K562 (cell line): ENCODE measurements around the gene MESP1. TPM values are rescaled to one million over a fixed set of nuclear protein-coding genes. Genes with fewer than 3 reads are reported as not detected.

Experiments used
- ATAC-seq: fragments of 200-7000 bp; cut with Tn5 transposase; 3 replicates; pipeline ENCODE4 v1.9.1; 2020; ENCODE audit warnings: moderate library complexity
- BruUV-seq: library from RNA; stranded (reverse); fragments of 400-500 nt; replicated peaks from 2 replicates; lab custom pipeline; 2021; lab: Mats Ljungman, UMichigan
- CTCF ChIA-PET: fragments of 300-600 bp; formaldehyde crosslinking; extraction: SDS; loops from one replicate; lab custom pipeline; 2021; ENCODE audit warnings: low intra/inter-chr PET ratio; lab: Yijun Ruan, JAX
- POLR2A ChIA-PET: fragments of 300-600, 350-650 bp; sonication (Branson Sonifier 250); formaldehyde crosslinking; extraction: SDS; loops from one replicate; lab custom pipeline; 2021; ENCODE audit warnings: antibody characterized with exemption, inconsistent platforms; lab: Yijun Ruan, JAX
- DNase-seq, 4 experiments: peaks; one replicate each; pipeline versions ENCODE4 v3.0.0 to v3.0.0-alpha.2; 2011 to 2018; ENCODE audit warnings: low spot score in 3 of 4, mixed read lengths in 3 of 4; ENCODE audit errors: extremely low read depth in 1 of 4
- FAIRE-seq: peaks from 2 replicates; lab custom pipeline; 2011; peaks lifted over from hg19 to GRCh38; lab: Jason Lieb, UNC
- H2AFZ ChIP-seq: 2 replicates; pipeline ENCODE4 v1.6.0; 2011; ENCODE audit warnings: low read depth, low read length, control low read depth, inconsistent platforms
- H3K27ac ChIP-seq: fragments of 200-600 bp; 3 replicates; pipeline ENCODE4 v1.8.0; 2011; ENCODE audit warnings: low read depth, mild to moderate bottlenecking, control low read depth, inconsistent platforms, low read length, moderate library complexity, mixed read lengths; ENCODE audit errors: extremely low read depth
- H3K27me3 ChIP-seq, 2 experiments: fragments of 300-600 bp in 1 of 2; 2 replicates in 1 of 2; 3 replicates in 1 of 2; pipeline versions ENCODE4 v1.6.0 to v1.8.0; 2011; ENCODE audit warnings: inconsistent platforms in 2 of 2, low read length in 2 of 2, mild to moderate bottlenecking in 1 of 2, mixed read lengths in 1 of 2, moderate library complexity in 1 of 2; ENCODE audit not compliant: control insufficient read depth in 2 of 2, insufficient read depth in 2 of 2
- H3K36me3 ChIP-seq: fragments of 300-600 bp; 3 replicates; pipeline ENCODE4 v1.8.0; 2011; ENCODE audit warnings: mild to moderate bottlenecking, low read length, inconsistent platforms; ENCODE audit not compliant: control insufficient read depth, insufficient read depth
- H3K4me1 ChIP-seq, 2 experiments: fragments of 200-600 bp in 1 of 2; replicated peaks in 1 of 2; 2 replicates in 1 of 2; 3 replicates in 1 of 2; pipeline versions ENCODE4 v1.5.1 to v1.8.0; 2011; ENCODE audit warnings: inconsistent platforms in 2 of 2, low read length in 2 of 2, mild to moderate bottlenecking in 1 of 2, mixed read lengths in 1 of 2, moderate library complexity in 1 of 2; ENCODE audit not compliant: control insufficient read depth in 2 of 2, insufficient read depth in 2 of 2
- H3K4me2 ChIP-seq: 2 replicates; pipeline ENCODE4 v1.6.1; 2011; ENCODE audit warnings: low read length, control low read depth, inconsistent platforms, mixed read lengths; ENCODE audit not compliant: insufficient read depth
- H3K4me3 ChIP-seq: fragments of 200-600 bp; sonication (generic), shearing (Covaris generic); 2 replicates; pipeline ENCODE4 v1.5.1; 2016; ENCODE audit warnings: control low read depth, inconsistent platforms
- H3K79me2 ChIP-seq: fragments of 200-600 bp; 3 replicates; pipeline ENCODE4 v1.8.0; 2011; ENCODE audit warnings: low read length, inconsistent platforms; ENCODE audit not compliant: control insufficient read depth, insufficient read depth
- H3K9ac ChIP-seq, 2 experiments: 2 replicates each; pipeline versions ENCODE4 v1.6.0 to v1.6.1; 2011; ENCODE audit warnings: low read depth in 2 of 2, low read length in 2 of 2, control low read depth in 1 of 2, inconsistent platforms in 1 of 2, mild to moderate bottlenecking in 1 of 2, mixed read lengths in 1 of 2; ENCODE audit not compliant: insufficient read depth in 1 of 2
- H3K9me1 ChIP-seq: one replicate; pipeline ENCODE4 v1.6.0; 2011; ENCODE audit warnings: inconsistent platforms, mild to moderate bottlenecking, low read length, moderate library complexity; ENCODE audit not compliant: control insufficient read depth, insufficient read depth
- H3K9me3 ChIP-seq: replicated peaks from 2 replicates; pipeline ENCODE4 v1.5.1; 2011; ENCODE audit warnings: low read depth, low read length, inconsistent platforms; ENCODE audit not compliant: control insufficient read depth, insufficient read depth
- H4K20me1 ChIP-seq: replicated peaks from 2 replicates; pipeline ENCODE4 v1.6.1; 2011; ENCODE audit warnings: low read length, inconsistent platforms, mixed read lengths; ENCODE audit not compliant: control insufficient read depth, insufficient read depth
- ERF ChIP-seq: fragments of 450-650 bp; formaldehyde crosslinking; IDR thresholded peaks from 2 replicates; pipeline ENCODE4 v1.4.0; 2020; ENCODE audit warnings: mild to moderate bottlenecking, mixed read lengths
- MEF2A ChIP-seq: IDR thresholded peaks from 2 replicates; pipeline ENCODE4 v1.6.1; 2011; ENCODE audit warnings: low read depth, mild to moderate bottlenecking, low read length, moderate library complexity; ENCODE audit not compliant: control insufficient read depth
- RBBP5 ChIP-seq: fragments of 200-600 bp; sonication (generic); IDR thresholded peaks from 2 replicates; pipeline ENCODE4 v1.6.1; 2012; ENCODE audit warnings: borderline replicate concordance, mild to moderate bottlenecking, low read length, control low read depth, inconsistent platforms; ENCODE audit not compliant: insufficient read depth, poor library complexity, severe bottlenecking
- ZNF551 ChIP-seq: fragments of 250-450 bp; sonication (Bioruptor Pico); IDR thresholded peaks from 2 replicates; pipeline ENCODE4 v1.5.0; 2021; ENCODE audit warnings: mild to moderate bottlenecking, moderate library complexity
- WGBS: fragments of 100-300 bp; shearing (Covaris generic); methylation state at CpG from one replicate; pipeline ENCODE4 v1.1.6; 2016; ENCODE audit warnings: low coverage, mixed read lengths; ENCODE audit not compliant: insufficient coverage; ENCODE audit errors: missing lambda C conversion rate; 5-methylcytosine and 5-hydroxymethylcytosine counted together
- in situ Hi-C: fragments of 300-500 bp; cut with MboI; formaldehyde crosslinking; loops from 4 replicates; pipeline ENCODE4 v1.15.0; 2018; ENCODE audit warnings: inconsistent platforms, mixed read lengths
- intact Hi-C: fragments of 100-400 bp; cut with micrococcal nuclease; formaldehyde crosslinking; loops from 2 replicates; pipeline ENCODE4 v1.14.2; 2022
- polyA plus RNA-seq, 8 experiments: library from polyadenylated mRNA; depleted of rRNA in 4 of 8; stranded (reverse) in 5 of 8; unstranded in 3 of 8; fragments of >200 nt; fragmentation: Nextera tagmentation in 2 of 8; fragmentation: Illumina TruSeq in 1 of 8; extraction: Ambion mirVana in 2 of 8; extraction: Trizol in 1 of 8; gene quantifications; 2 replicates each; pipeline versions ENCODE4 v1.2.1 to v1.2.3, GENCODE V29; 2011 to 2014; ENCODE audit warnings: inconsistent platforms in 1 of 8, missing spikeins in 1 of 8
- total RNA-seq, 7 experiments: library from RNA; depleted of rRNA in 6 of 7; stranded (reverse); fragments of >200 nt in 6 of 7; fragmentation: Illumina TruSeq in 2 of 7; extraction: Trizol in 2 of 7; gene quantifications; 2 replicates each; pipeline versions ENCODE4 v1.2.1 to v1.2.3, GENCODE V29; 2011 to 2021; ENCODE audit warnings: low replicate concordance in 1 of 7

MESP1 gene
- total and polyA plus RNA-seq, 9 of the 15 experiments (the other 6 are each of a cell fraction or from before 2014, with no cell fraction given) = 0.14 to 1.1 (median 0.36) TPM; not detected in 4

DNA sequence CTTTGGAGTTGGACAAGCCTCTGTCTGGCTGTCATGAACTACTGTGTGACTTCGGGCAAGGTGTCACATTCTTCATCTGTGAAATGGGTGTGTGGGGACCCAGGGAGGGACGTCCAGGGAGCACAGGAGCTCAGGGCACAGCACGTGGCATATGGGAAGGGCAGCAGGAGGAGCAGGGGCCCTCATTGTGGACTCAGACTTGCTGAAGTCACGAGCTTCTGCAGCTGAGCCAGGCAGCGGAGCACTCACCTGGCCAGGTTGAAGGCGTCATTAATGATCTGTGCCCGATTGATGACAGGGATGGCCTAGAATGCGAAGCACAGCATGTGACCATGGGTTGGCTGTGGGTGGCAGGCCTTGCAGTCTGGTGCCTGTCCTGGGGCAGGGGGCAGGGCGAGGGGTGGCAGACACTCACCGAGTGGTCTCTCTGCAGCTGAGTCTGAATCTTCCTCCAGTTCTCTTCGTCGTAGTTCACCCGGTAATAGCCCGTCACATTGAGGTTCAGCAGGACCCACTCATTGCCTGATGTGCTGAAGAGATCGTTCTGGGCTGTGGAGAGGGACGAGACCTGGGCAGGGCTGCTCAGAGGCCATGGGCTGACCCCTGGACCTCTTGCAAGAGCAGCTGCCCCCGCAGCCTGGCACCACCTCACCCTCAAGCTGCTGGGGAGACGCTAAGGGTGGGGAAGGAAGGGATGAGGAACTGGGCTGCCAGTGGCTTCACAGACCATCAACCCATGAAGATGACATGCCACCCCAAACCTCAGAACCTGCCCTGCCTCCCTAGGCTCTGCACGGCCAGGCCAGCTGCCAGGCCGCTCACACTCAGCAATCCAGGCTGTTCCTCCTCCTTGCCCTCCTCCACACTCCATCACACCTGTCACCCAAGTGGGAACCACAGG lies 48.2 kb upstream of the MESP1 start:
- BruUV-seq = no TSS peak
- FAIRE-seq (no peak), ATAC-seq (no peak), DNase-seq (no peak)
- Histone ChIP-seq H3K4me2 (no peak overlapping the region), H2AFZ (no peak overlapping the region), H3K4me3 (no peak overlapping the region), H3K27me3 (peaks cover 0 to 7% of the 10 kb centered on the region in 2 experiments; a peak in 1 of 5 replicates), H3K36me3 (no peaks in the 10 kb centered on the region), H3K79me2 (no peaks in the 10 kb centered on the region), H3K9me1 (no peaks in the 10 kb centered on the region), H3K9ac (peak overlapping the region in 1 of 2 experiments; percentile 45; a peak in 2 of 4 replicates), H3K27ac (no peak overlapping the region), H3K4me1 (peaks cover 0 to 26% of the 10 kb centered on the region in 2 experiments; a peak in 3 of 5 replicates), H3K9me3 (no peaks in the 10 kb centered on the region), H4K20me1 (peaks cover 2% of the 10 kb centered on the region; the same call in 1 of the 2 replicates)
- TF ChIP-seq RBBP5 = no peak
- no peak for TF ChIP-seq ZNF551 (CRISPR knock-in tag)
- TF ChIP-seq MEF2A = no peak
- no peak for TF ChIP-seq ERF
- ChIA-PET POLR2A (interaction anchor here (0.7 to 1.6 kb wide), 3 partner anchors 12 to 75 kb away, joined by 3 to 5 read pairs (median 4); no protein-coding TSS in a partner anchor), CTCF (no interaction called here)
- 47% methylated on average over 19 of the region's 20 CpGs for WGBS
- in situ Hi-C loops (no loop called here), intact Hi-C loops (no loop called here)
